T-helper 2 cell (primary cell): ENCODE results near the gene TSEN34.
A peak's percentile ranks its signal among the peaks of the same experiment; 100 is the strongest.

Source experiments
- DNase-seq, 5 experiments: peaks; one replicate each; pipeline versions ENCODE4 v3.0.0 to v3.0.0-alpha.2; 2012 to 2022
- total RNA-seq, 2 donors: gene quantifications; one replicate each; lab custom pipeline; 2026; lab: John Stamatoyannopoulos, UW

Gene TSEN34
- 13.7 to 20.3 reads per million in 2 donors for total RNA-seq

DNA sequence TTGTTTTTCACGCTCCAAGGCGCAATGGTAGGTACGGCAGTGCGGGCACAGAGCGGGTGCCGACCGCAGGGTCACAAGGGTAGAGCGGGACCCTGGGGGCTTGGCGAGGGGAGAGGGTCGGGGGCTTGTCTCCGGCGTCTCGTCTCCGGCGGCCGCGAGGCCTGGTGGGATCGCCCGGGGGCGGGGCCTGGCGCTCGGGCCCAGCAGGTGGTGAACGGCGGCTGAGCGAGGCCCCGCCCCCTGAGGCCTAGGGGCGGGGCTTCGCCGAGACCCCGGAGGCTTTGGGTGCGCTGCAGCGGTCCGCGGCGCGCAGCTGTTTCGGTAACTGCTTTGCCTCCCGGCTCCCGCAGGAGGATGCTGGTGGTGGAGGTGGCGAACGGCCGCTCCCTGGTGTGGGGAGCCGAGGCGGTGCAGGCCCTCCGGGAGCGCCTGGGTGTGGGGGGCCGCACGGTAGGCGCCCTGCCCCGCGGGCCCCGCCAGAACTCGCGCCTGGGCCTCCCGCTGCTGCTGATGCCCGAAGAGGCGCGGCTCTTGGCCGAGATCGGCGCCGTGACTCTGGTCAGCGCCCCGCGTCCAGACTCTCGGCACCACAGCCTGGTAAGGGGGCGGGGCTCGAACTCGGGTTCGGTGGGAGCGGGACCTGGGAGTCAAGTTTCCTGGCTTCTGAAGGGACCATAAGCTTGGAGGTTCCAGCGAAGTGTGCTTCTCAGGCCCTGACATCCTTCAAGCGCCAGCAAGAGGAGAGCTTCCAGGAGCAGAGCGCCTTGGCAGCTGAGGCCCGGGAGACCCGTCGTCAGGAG is at the start of gene TSEN34:
TSS of gene TSEN34 (plus strand) at position 298 of the 800 bp plus-strand sequence. CDS start at position 355, 57 bp downstream.
- peak; percentile 76 to 94 (median 84) for DNase-seq

DNA sequence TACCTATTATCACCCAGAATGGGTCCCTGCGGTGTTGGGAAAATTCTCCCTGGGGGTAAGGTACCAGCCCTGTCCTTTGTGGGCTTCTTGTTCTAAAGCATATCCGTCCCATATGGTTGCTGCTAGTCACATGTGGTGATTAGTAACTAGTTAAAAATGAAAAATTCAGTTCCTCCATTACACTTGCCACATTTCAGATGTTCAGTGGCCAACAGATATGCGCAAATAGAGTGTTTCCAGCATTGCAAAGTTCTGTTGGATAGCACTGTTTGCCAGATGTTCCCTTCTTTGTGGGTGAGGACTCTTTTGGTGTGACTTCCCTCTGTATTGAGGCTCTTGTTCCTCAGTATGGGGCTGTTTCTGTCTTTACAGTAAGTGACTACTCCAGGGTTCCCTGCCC is 49.8 kb upstream of the TSEN34 start:
- DNase-seq: no peak

DNA sequence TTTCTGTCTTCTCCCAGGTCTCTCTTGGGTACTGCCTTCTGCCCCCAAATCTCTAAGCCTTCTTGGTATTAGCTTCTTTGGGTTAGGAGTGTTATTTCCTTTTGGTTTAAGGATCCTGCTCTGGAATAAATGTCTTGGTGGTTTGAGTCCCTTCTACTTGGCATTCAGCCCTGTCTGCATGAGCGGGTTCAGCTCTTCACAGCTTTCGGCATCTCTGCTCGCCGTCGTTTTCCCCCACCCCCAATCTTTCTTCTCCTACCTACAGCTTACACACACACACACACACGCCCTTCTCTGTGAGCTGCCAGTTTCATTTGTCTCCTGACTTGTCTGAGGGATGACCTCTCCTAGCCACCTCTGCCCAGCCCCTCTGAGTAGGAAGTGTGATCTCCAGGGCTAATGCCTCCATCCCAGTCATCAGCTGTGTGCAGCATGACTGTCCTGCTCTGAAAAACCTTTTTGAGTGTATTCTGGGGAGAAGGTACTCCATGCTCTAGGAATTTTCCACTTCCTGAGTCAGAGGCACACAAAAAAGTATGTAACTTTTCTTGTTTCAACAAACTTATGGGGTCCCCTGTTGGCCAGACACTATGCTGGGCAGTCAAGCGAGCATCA is 48.8 kb upstream of the TSEN34 start:
- no peak for DNase-seq

DNA sequence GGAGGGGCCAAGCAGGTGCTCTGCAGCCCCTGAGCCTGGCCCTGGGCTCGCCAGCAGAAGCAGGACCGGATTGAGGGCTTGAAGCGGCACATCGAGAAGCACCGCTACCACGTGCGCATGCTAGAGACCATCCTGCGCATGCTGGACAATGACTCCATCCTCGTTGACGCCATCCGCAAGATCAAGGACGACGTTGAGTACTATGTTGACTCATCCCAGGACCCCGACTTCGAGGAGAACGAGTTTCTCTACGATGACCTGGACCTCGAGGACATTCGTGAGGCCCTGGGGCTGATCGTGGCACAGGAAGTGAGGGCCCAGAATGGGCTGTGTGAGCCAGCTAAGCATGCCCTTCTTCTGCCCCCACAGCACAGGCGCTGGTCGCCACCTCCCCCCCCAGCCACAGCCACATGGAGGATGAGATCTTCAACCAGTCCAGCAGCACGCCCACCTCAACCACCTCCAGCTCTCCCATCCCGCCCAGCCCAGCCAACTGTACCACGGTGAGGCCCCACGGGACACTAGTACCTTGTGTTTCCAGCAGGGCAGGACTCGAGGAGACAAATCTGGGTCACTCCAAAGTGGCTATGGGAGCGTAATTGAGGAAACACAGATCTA is 45.5 kb upstream of the TSEN34 start:
- DNase-seq: no peak

DNA sequence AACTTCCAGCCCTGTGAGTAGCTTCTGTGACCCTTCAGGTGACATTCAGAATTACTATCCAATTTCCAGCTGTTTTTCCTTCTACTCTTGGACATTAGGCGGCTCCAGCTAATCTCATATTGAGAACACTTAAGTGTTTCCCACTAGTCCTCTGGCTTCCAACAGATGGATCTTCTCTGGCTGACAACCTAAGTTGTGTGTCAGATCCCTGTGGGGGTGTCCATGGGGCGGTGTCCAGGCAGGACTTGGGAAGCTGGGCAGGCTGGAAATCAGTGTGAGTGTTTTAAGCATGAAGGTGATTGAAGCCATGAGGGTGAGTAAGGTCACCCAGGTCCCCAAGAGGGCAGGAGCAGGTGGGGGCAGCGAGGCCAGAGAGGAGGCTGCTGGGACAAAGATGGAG is 43.4 kb upstream of the TSEN34 start:
- DNase-seq: no peak

DNA sequence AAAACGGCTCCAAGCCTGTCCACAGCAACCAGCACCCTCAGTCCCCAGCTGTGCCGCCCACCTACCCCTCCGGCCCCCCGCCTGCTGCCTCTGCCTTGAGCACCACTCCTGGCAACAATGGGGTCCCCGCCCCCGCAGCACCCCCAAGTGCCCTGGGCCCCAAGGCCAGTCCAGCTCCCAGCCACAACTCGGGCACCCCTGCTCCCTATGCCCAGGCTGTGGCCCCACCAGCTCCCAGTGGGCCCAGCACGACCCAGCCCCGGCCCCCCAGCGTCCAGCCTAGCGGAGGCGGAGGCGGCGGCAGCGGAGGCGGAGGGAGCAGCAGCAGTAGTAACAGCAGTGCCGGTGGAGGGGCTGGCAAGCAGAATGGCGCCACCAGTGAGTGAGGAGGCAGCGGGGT is 43.0 kb upstream of the TSEN34 start:
- DNase-seq: no peak

DNA sequence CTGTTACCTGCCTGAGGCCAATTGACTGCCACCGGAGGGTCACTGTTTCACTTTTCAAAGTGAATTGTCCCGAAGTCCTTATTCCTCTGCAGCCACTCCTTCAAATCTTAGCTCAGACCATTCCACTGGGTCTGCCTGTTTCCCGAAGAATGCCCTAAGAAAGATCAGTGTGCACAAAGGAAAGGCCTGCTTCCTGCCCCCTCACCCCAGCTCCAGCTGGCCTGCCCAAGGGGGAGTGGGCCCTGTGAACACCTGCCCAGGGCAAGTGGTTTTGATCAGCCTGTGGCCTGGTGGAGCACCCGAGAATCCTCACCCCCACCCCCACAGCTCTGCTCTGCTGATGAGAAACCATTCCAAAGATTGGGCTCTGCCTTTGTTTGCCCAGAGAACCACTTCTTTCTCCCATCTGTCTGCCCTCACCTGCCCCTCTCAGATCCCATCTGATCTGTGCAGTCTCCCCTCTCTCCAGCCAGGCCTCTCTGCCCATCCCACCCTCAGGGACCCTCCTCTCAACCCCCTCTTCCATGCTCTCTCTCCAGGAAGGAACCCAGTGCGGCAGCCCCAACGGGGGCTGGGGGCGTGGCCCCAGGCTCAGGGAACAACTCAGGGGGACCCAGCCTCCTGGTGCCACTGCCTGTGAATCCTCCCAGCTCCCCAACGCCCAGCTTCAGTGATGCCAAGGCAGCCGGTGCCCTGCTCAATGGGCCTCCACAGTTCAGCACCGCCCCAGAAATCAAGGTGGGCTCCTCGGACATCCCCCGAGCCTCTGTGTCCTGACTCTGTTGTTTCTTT is 41.9 kb upstream of the TSEN34 start:
- no peak for DNase-seq

DNA sequence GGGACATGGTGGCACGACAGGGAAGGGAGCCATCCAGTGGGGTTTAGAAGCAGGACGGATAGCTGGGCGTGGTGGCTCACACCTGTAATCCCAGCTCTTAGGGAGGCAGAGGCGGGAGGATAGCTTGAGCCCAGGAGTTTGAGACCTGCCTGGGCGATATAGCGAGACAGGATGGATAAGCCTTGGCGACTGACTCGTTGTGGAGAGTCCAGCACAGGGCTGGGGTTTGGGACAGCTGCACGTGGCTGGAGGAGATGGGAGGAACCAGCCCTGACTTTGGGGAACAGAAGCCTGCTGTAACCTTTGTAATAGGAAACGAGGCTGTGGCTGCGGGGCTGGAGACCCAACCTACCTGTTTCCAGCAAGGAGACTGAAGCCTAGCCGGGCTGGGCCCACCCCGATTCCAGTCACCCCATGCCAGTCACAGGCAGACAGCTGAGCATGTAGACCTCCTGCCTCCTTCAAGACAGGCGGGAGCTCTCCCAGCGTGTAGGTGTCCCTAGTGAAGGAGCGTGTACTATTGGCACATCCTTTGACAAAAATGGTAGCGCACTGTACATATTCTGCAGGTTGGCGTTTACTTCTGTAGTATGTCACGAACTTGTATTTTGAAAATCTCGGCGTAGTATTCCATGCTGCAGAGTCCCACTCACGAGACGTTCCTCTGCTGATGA is 39.6 kb upstream of the TSEN34 start:
- no peak for DNase-seq

DNA sequence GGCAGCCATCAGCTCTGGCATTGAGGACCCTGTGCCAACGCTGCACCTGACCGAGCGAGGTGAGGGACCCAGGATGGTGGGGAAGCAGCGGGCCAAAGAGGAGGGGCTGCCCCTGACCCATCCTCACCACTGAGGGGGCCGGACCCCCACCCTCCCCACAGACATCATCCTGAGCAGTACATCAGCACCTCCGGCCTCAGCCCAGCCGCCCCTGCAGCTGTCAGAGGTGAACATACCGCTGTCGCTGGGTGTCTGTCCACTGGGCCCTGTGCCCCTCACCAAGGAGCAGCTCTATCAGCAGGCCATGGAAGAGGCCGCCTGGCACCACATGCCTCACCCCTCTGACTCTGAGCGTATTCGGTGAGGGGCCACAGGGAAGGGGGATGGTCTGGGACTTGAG is 38.8 kb upstream of the TSEN34 start:
- no peak for DNase-seq

DNA sequence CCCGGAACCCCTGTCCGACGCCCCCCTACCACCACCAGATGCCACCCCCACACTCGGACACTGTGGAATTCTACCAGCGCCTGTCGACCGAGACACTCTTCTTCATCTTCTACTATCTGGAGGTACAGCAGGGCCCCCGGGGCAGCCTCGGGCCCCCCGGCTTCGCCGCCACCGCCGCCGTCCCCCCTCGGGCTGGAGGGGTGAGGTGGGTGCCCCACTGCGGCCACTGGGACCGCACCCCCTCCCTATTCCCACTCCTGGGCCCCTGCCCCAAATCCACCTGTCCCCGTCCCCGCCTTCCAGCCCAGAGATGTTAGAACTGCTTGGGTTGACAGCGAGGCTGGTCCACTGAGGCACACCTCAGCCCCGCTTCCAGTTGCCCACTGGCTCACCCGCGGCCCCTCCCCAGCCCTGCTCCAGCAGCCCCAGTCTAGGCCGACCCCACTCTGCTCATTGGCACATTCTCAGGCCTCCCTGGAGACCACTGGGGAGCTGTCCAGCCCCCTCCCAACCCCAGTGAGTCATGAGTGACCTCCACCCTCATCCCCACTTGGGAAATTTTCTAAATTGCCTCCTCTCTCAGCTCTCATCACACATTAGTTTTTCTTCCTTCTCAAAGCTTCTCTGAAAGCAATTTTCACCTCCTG is 38.1 kb upstream of the TSEN34 start:
- DNase-seq: no peak

DNA sequence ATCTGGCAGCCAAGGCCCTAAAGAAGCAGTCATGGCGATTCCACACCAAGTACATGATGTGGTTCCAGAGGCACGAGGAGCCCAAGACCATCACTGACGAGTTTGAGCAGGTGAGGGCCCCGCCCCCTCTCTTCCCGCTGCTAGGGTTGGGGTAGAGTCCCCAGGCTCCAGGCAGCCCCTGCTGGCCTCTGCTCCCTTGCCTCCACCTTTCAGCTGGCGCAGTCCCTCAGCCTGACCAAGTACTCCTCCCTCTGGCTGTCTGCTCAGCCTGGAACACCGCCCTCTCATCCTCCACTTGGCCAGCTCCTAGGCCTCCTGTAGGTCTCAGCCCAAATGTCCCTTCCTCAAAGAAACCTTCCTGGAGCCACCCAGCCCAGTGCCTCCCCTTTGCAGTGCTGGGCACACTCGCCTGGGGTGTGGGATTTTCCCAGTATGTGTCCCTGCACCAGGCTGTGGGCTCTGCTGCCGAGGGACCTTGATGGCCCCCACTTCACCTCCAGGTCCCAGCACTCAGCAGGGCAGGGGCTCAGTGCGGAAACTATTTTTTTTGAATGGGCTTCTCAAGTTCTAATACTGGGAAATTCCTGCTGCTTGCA is 37.3 kb upstream of the TSEN34 start:
- DNase-seq: no peak

DNA sequence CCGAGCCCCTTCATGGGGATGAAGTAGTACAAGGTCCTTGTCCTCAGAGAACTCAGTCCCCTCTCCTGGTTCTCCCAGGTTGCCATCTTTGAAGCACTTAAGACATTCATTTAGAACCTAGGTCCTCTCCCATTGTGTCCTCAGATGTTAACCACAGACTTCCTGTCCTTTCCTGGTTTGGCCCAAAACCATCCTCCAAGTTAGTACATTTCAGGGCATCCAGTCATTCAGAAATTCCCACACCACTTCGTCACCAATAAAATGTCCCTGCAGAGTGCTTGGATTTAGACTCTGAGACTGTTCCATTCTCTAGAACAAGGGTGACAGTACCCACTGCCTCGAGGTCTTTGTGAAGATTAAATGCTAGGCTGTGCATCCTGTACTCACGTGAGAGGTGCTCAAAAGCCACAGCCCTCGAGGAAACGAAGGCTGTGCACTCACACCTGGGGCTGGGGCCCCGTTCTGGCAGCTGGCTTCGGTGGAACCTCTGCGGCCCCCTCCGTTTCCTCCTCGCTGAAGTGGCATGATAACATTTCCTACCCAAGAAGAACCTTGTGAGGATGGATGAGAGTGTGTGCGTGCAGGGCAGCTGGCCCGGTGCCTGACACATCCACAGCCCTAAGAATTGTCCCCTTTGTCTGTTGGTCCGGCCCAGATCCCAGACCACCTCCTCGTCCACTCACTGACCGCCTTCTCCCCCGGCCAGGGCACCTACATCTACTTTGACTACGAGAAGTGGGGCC is 36.3 kb upstream of the TSEN34 start:
- peak in 3 of 5 experiments; percentile 33 to 92 (median 41) for DNase-seq

DNA sequence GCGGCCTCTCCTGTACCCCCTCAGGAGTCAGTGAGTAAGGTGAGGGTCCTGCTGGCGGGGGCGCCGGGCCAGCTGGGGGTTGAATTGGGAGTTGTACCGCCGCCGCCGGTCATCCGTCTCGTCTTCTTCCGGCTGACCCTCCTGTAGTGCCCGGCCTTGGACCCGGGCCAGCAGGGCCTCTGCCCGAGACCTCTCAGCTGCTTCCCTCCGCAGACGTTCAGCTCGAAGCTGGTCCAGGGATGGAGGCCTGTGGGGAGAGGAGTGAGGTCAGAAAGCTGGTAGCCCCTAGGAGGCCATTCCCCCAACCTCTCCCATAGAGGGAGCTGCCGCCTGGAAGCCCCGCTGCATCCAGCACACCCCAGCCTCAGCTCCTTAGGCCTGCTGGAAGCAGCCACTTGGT is 35.4 kb upstream of the TSEN34 start:
- DNase-seq: no peak

DNA sequence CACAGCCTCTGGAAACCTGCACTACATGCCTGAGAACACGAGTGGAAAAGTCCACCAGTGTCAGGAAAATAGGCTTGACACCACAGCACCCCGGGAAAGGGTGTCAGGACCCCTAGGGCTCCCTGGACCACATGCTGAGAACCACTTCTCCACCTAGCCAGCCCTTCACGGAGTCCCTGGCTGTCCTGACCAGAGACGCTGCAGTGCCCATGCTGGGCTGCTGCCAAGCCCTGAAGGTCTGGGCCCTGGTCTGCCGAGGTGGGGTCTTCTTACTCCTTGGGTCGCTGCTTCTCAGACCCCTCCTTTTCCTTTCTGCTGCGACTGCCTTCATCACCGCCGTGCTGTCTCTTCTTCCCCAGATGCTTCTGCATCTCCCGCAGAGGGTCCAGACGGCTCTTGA is 34.6 kb upstream of the TSEN34 start:
- no peak for DNase-seq

DNA sequence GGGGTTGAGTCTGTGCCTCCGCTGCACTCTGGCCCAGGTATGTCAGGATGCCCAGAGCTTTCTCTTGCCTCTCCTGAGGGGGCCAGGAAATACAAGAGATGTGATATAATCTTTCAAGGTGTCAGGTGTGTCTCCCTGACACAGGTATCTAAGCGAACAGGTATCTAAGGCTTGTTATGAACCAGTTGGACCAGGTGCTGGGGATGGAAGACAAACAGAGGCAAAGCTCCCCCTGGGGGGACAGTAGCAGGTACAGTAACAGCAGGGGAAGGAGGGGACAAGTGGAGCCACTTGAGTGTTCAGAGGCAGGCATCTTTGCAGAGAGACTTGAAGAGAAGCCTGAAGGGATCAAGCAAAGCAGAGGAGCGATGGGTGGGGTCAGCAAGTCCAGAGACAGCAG is 34.2 kb upstream of the TSEN34 start:
- no peak for DNase-seq

DNA sequence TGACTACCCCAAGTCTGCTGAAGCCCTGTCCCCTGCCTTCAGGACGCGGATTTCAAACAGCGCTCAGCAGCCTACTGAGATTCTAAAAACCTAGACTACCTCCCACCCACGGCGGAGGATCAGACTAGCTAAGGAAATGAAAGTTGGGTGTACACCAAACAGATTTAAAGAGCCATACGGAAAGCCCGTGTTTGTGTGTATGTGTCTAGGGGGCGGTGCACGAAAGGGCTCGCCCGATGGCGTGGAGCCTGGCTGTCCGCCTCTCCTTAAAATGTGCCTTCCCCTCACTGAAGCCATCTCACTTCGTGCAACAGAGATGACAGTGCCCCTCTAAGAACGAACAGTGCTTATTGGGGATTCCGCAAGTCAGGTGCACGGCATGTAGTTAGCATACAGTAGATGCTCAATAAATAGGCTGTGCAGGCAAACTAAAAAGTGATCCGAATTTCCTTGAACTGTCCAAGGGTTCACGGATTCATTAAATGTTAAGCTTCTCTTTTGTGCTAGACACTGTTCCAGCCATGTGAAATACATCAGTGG is 32.2 kb upstream of the TSEN34 start:
- DNase-seq: peak in 3 of 5 experiments; percentile 15 to 70 (median 21)

DNA sequence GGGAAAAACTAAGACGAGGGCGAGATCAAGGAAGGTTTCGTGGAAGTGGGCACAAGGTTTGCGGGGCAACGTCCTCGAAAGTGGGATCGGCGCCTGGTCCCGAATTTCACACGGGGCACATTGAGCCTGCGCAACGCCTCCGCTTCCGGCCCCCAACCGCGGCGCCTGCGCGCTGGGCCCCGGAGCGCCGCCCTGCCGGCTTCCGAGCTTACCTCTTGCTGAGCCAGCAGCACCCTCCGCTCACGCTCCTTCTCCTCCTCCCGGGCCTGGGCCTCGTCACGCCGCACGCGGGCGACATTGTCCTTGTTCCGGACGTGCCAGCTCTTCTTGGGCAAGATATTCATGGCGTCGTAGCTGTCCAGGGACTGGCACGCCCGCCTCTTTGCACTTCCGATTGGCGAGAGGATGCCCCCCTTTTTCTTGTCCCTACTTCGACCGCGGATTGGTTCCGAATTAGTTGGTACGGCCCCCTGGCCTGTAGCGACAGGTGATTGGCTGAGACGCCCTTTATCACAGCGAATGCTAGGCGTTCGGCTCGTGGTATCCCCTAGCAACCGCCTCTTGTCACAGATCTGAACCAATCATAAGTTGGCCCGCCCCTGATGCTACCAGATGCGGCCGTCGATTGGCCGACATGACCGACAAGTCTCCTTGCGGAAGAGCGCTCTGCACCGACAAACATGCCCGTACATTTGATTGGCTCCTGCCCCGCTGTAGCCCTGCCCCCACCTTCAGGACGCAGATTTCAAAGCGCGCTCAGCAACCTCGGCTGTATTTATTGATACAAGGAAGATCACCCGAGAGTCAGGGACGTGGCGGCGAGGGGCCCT is 31.5 kb upstream of the TSEN34 start, which contains the start of gene LENG1:
TSS of gene LENG1 (minus strand) at position 370 of the 830 bp plus-strand sequence. CDS start at position 344, 26 bp downstream.
- DNase-seq: peak; percentile 90 to 100 (median 99)

DNA sequence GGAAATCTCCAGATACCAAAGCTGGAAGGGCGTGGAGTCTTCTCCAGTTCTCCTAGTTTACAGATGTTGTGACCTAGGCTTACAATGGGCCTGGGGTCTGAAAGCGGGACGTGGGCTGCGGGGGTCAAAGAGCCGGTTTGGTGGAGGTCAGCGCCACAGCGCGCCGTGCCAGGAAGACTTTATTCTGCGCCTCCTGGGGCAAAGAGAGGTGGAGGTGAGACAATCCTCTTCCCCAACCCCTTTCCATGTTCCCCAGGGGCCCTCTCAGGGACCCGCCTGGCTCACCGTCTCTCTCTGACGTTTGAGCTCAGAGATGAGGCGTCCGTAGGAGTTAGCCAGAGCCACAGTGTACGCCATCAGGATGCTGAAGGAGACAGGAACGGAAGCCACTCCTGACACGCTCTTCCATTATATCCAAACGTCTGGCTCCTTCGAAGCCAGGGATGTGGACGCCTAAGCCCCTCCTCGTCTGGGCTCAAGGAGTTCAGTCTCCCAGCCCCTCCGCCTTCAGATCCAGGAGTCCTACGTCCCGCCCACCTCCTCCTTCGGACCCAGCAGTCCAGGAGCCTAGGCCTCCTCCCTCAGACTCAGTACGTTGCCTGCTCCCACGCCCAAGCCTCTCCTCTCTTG is 30.8 kb upstream of the TSEN34 start:
- DNase-seq: no peak

DNA sequence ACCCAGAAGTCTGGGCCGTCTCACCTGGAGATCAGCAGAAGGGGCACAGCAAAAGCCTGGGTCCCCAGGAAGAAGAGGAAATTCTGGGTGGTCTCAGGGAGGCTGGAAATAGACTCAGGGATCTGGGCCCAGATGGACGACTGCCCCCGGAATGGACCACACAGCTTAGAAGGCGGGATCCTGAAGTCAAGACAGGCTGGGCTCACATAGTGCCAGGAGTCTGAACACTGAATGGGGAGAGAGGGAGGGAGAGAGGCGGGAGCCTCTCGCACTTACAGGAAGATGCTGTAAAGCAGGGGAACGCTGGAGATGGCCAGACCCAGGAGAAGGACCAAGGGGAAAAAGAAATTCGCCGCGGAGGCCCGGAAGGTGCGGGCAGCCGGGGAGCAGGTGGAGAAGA is 30.3 kb upstream of the TSEN34 start:
- DNase-seq: no peak
